ENCODE data around the gene TMEM43.
A peak's percentile ranks its signal among the peaks of the same experiment; 100 is the strongest.

The TMEM43 gene

DNA sequence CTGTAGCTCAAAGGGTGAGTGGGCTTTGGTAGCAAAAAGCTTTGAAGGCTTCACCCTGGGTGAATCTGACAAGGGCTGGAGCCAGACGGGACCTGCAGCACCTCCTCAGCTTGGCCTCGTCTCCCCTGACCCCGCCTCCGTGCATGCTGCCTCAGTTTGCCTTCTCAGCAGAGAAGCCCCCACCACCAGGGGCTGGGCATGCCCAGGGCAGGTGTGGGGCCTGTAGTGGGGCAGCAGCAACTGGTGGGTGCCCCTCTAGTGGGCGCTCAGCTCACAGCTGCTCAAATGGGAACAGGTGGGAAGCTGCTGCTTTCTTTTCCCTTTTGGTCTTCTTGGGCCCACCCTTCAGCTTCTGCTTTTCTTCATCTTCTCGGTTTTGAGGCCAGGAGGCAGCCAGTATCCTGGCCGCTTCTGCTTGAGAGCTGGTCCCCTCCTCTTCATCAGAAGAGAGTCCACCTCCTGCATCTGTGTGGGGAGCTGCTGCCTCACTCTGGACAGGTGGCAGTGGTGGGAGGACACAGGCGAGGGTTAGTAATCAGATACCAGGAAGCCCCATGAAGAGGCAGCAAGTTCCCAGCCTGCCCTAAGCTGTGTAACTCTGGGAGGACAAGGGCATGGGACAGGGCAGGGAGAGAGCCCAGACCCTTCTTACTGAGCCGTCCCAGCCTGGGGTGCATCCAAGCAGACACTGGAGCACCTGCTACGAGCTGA is 21.0 kb downstream of the TMEM43 start:
- CTCF ChIA-PET = interaction anchor here (1.0 to 1.2 kb wide), 4 partner anchors 20 to 250 kb away, joined by 3 to 5 read pairs (median 3); no protein-coding TSS in a partner anchor
- Histone ChIP-seq H3K27ac (ENCODE audit: extremely low read depth, low read depth, low read length) (no peak overlapping the region), H3K9me3 (ENCODE audit: control insufficient read depth, insufficient read depth, low read depth, low read length) (no peaks in the 10 kb centered on the region), H3K4me1 (ENCODE audit: control insufficient read depth, insufficient read depth, low read length) (peaks cover 11% of the 10 kb centered on the region), H3K4me3 (ENCODE audit: low read depth, low read length) (no peak overlapping the region), H3K36me3 (ENCODE audit: control insufficient read depth in 2 of 2, insufficient read depth in 1 of 2, low read length in 2 of 2) (peaks cover 0 to 70% of the 10 kb centered on the region in 2 experiments; a peak in 2 of 3 replicates)
- peak; percentile 68 for TF ChIP-seq SCRT2 (tag by site-specific recombination; IDR thresholded peaks at IDR 0.05)
- TF ChIP-seq ZNF354C (tag by site-specific recombination; IDR thresholded peaks at IDR 0.05; ENCODE audit: borderline replicate concordance, low read depth) = no peak
- POLR2A ChIA-PET = interaction anchor here (1.2 to 3.6 kb wide), 4 partner anchors 8 to 33 kb away, joined by 3 to 12 read pairs (median 6); partner anchors contain the start of genes CHCHD4, LSM3, TMEM43 and XPC

DNA sequence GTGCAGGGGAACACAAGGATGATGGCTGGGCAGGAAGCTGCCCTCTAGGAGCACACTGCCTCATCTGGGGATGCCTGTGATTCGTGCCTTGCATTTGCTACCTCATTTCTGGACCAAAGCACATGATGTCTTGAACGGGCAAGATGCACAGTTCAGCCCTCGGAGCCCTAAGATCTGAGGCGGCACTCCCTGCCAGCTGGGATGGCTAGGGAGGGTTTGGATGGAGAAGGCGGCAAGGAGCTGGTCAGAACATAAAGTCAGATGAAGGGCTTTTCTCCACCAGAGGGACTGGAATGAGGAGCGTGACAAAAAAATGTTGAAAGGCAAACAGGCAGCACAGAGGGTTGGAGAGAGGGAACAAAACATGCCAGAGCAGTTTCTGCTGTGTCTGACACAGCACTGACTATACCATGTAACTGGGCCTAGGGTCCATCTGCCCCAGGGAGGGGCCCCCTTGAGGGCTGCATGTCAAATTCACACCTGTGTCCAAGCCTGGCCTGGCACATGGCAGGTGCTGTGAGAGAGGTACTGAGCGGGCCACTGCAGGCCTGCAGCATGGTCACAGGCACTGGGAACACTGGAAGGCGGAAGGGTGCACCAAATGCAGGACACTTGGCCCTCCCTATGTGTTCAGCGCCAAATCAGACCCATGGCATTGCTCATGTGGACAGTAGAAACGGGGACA is 21.7 kb downstream of the TMEM43 start:
- POLR2A ChIA-PET = interaction anchor here (1.3 to 3.6 kb wide), 2 partner anchors 21 to 32 kb away, joined by 8 to 12 read pairs; partner anchors contain the start of genes CHCHD4, LSM3, TMEM43 and XPC
- TF ChIP-seq ZNF654 (tag by site-specific recombination; IDR thresholded peaks at IDR 0.05; ENCODE audit: low read depth) (no peak), KLF1 (tag by site-specific recombination; IDR thresholded peaks at IDR 0.05) (no peak), ZBTB21 (tag by site-specific recombination; IDR thresholded peaks at IDR 0.05) (no peak), ZSCAN23 (tag by site-specific recombination; IDR thresholded peaks at IDR 0.05) (no peak)
- TF ChIP-seq, protein P1, sequence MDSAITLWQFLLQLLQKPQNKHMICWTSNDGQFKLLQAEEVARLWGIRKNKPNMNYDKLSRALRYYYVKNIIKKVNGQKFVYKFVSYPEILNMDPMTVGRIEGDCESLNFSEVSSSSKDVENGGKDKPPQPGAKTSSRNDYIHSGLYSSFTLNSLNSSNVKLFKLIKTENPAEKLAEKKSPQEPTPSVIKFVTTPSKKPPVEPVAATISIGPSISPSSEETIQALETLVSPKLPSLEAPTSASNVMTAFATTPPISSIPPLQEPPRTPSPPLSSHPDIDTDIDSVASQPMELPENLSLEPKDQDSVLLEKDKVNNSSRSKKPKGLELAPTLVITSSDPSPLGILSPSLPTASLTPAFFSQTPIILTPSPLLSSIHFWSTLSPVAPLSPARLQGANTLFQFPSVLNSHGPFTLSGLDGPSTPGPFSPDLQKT (IDR thresholded peaks at IDR 0.05; ENCODE audit: borderline replicate concordance, low read depth, low read length) = no peak
- TF ChIP-seq, protein P2, sequence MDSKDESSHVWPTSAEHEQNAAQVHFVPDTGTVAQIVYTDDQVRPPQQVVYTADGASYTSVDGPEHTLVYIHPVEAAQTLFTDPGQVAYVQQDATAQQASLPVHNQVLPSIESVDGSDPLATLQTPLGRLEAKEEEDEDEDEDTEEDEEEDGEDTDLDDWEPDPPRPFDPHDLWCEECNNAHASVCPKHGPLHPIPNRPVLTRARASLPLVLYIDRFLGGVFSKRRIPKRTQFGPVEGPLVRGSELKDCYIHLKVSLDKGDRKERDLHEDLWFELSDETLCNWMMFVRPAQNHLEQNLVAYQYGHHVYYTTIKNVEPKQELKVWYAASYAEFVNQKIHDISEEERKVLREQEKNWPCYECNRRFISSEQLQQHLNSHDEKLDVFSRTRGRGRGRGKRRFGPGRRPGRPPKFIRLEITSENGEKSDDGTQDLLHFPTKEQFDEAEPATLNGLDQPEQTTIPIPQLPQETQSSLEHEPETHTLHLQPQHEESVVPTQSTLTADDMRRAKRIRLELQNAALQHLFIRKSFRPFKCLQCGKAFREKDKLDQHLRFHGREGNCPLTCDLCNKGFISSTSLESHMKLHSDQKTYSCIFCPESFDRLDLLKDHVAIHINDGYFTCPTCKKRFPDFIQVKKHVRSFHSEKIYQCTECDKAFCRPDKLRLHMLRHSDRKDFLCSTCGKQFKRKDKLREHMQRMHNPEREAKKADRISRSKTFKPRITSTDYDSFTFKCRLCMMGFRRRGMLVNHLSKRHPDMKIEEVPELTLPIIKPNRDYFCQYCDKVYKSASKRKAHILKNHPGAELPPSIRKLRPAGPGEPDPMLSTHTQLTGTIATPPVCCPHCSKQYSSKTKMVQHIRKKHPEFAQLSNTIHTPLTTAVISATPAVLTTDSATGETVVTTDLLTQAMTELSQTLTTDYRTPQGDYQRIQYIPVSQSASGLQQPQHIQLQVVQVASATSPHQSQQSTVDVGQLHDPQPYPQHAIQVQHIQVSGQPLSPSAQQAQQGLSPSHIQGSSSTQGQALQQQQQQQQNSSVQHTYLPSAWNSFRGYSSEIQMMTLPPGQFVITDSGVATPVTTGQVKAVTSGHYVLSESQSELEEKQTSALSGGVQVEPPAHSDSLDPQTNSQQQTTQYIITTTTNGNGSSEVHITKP (tag by site-specific recombination; IDR thresholded peaks at IDR 0.05) = no peak
- TF ChIP-seq, protein P3, sequence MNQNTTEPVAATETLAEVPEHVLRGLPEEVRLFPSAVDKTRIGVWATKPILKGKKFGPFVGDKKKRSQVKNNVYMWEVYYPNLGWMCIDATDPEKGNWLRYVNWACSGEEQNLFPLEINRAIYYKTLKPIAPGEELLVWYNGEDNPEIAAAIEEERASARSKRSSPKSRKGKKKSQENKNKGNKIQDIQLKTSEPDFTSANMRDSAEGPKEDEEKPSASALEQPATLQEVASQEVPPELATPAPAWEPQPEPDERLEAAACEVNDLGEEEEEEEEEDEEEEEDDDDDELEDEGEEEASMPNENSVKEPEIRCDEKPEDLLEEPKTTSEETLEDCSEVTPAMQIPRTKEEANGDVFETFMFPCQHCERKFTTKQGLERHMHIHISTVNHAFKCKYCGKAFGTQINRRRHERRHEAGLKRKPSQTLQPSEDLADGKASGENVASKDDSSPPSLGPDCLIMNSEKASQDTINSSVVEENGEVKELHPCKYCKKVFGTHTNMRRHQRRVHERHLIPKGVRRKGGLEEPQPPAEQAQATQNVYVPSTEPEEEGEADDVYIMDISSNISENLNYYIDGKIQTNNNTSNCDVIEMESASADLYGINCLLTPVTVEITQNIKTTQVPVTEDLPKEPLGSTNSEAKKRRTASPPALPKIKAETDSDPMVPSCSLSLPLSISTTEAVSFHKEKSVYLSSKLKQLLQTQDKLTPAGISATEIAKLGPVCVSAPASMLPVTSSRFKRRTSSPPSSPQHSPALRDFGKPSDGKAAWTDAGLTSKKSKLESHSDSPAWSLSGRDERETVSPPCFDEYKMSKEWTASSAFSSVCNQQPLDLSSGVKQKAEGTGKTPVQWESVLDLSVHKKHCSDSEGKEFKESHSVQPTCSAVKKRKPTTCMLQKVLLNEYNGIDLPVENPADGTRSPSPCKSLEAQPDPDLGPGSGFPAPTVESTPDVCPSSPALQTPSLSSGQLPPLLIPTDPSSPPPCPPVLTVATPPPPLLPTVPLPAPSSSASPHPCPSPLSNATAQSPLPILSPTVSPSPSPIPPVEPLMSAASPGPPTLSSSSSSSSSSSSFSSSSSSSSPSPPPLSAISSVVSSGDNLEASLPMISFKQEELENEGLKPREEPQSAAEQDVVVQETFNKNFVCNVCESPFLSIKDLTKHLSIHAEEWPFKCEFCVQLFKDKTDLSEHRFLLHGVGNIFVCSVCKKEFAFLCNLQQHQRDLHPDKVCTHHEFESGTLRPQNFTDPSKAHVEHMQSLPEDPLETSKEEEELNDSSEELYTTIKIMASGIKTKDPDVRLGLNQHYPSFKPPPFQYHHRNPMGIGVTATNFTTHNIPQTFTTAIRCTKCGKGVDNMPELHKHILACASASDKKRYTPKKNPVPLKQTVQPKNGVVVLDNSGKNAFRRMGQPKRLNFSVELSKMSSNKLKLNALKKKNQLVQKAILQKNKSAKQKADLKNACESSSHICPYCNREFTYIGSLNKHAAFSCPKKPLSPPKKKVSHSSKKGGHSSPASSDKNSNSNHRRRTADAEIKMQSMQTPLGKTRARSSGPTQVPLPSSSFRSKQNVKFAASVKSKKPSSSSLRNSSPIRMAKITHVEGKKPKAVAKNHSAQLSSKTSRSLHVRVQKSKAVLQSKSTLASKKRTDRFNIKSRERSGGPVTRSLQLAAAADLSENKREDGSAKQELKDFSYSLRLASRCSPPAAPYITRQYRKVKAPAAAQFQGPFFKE (tag by site-specific recombination; IDR thresholded peaks at IDR 0.05; ENCODE audit: borderline replicate concordance) = no peak
- no peak overlapping the region for H3K4me3 ChIP-seq (ENCODE audit: low read depth, low read length)
- H3K36me3 ChIP-seq (ENCODE audit: control insufficient read depth in 2 of 2, insufficient read depth in 1 of 2, low read length in 2 of 2) = peaks cover 0 to 68% of the 10 kb centered on the region in 2 experiments; a peak in 2 of 3 replicates
- H3K27ac ChIP-seq (ENCODE audit: extremely low read depth, low read depth, low read length) = no peak overlapping the region
- H3K4me1 ChIP-seq (ENCODE audit: control insufficient read depth, insufficient read depth, low read length) = peaks cover 11% of the 10 kb centered on the region
- no peaks in the 10 kb centered on the region for H3K9me3 ChIP-seq (ENCODE audit: control insufficient read depth, insufficient read depth, low read depth, low read length)
- CTCF ChIA-PET = interaction anchor here (0.6 to 1.1 kb wide), 2 partner anchors 57 to 60 kb away, joined by 3 to 4 read pairs; no protein-coding TSS in a partner anchor
